ENCODE results near the gene B9D1.

GRCh38 chr17:19342611-19343255 is 19.8 kb downstream of the B9D1 start:
- TF ChIP-seq POLR2A (IDR thresholded peaks at IDR 0.05) (no peak), POLR2AphosphoS5 (IDR thresholded peaks at IDR 0.05) (no peak), CTCF (IDR thresholded peaks at IDR 0.05) (no peak), EP300 (IDR thresholded peaks at IDR 0.05) (no peak)

All from stomach (tissue), 4 donors.